OCI-LY1 (cell line): ENCODE data around the gene MAPK11.

Experiments
- EZH2 ChIP-seq: fragments of 200-600 bp; sonication (generic), shearing (Covaris generic); IDR thresholded peaks from 2 replicates; pipeline ENCODE4 v1.8.0; 2017; ENCODE audit warnings: borderline replicate concordance, mixed run types, mild to moderate bottlenecking, antibody characterized with exemption, low read length, moderate library complexity, mixed read lengths
- TF ChIP-seq, protein P1 (sequence below): fragments of 200-600 bp; sonication (generic), shearing (Covaris generic); IDR thresholded peaks from 2 replicates; pipeline ENCODE4 v1.5.1; 2017; ENCODE audit warnings: mild to moderate bottlenecking, antibody characterized with exemption, low read length, moderate library complexity, mixed read lengths

DNA sequence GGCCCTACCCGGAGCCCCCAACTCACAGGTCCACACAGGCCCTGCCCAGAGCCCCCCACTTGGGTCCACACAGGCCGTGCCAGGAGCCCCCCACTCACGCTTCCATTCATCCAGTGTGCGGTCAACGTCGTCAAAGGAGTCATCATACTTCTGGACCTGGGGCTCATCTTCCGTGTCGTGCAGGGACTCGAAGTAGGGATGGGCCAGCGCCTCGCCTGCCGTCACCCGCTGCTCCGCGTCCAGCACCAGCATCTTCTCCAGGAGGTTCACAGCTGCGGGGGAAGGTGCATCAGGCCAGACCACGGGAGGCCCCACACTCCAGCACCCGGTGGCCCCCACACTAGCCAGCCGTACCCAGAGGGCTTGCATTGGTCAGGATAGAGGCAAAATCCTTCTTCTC, 15.1 kb downstream of the MAPK11 start:
- TF ChIP-seq, protein P1, sequence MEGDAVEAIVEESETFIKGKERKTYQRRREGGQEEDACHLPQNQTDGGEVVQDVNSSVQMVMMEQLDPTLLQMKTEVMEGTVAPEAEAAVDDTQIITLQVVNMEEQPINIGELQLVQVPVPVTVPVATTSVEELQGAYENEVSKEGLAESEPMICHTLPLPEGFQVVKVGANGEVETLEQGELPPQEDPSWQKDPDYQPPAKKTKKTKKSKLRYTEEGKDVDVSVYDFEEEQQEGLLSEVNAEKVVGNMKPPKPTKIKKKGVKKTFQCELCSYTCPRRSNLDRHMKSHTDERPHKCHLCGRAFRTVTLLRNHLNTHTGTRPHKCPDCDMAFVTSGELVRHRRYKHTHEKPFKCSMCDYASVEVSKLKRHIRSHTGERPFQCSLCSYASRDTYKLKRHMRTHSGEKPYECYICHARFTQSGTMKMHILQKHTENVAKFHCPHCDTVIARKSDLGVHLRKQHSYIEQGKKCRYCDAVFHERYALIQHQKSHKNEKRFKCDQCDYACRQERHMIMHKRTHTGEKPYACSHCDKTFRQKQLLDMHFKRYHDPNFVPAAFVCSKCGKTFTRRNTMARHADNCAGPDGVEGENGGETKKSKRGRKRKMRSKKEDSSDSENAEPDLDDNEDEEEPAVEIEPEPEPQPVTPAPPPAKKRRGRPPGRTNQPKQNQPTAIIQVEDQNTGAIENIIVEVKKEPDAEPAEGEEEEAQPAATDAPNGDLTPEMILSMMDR, result no peak
- TF ChIP-seq EZH2, result no peak
